Cardiac fibroblast (primary cell): ENCODE measurements around the gene MEF2C.

Source experiments
- DNase-seq, 2 donors: peaks; one replicate each; pipeline versions ENCODE4 v3.0.0 to v3.0.0-alpha.2; 2010; ENCODE audit warnings: low read depth in 2 of 2
- H3K4me3 ChIP-seq, 2 donors: replicated peaks in 1 of 2; 1 replicate in 1 of 2; 2 replicates in 1 of 2; pipeline ENCODE4 v1.5.1; 2011; ENCODE audit warnings: low read depth in 2 of 2, low read length in 2 of 2, mild to moderate bottlenecking in 2 of 2, moderate library complexity in 1 of 2
- CTCF ChIP-seq: IDR thresholded peaks from one replicate; pipeline ENCODE4 v1.5.1; 2011; ENCODE audit warnings: low read depth, mild to moderate bottlenecking, low read length, inconsistent platforms

Gene MEF2C

GRCh38 chr5:88833371-88834130 is 49.4 kb downstream of the MEF2C start:
- TF ChIP-seq CTCF: no peak
- peak; percentile 86 to 87 for DNase-seq
- no peak overlapping the region for H3K4me3 ChIP-seq

- TF ChIP-seq CTCF: no peak
Measured at GRCh38 chr5:88831816-88832215, 51.2 kb downstream of the MEF2C start.

GRCh38 chr5:88830567-88830966 is 52.4 kb downstream of the MEF2C start:
- no peak for TF ChIP-seq CTCF
- no peak overlapping the region for H3K4me3 ChIP-seq
- DNase-seq: peak in 1 of 2 donors; percentile 31

More at GRCh38 chr5:88831816-88832215, 51.2 kb downstream of the MEF2C start:
- H3K4me3 ChIP-seq: no peak overlapping the region
- no peak for DNase-seq

- no peak for TF ChIP-seq CTCF
- peak; percentile 24 to 59 for DNase-seq
- no peak overlapping the region for H3K4me3 ChIP-seq
Measured at GRCh38 chr5:88829775-88830174, 53.2 kb downstream of the MEF2C start.

GRCh38 chr5:88829054-88829453 is 53.9 kb downstream of the MEF2C start:
- peak; percentile 34 to 61 for DNase-seq
- peak; percentile 46 for TF ChIP-seq CTCF
- H3K4me3 ChIP-seq: no peak overlapping the region

- H3K4me3 ChIP-seq: no peak overlapping the region
- no peak for TF ChIP-seq CTCF
- peak in 1 of 2 donors; percentile 36 for DNase-seq
Measured at GRCh38 chr5:88827997-88828396, 55.0 kb downstream of the MEF2C start.
